A673 (cell line): ENCODE results near the gene RAB11FIP3.

Experiments
- CTCF ChIP-seq: fragments of 300-800, 200-600 bp; sonication (generic); conservative IDR thresholded peaks from 2 replicates; pipeline ENCODE4 v1.5.1; 2017; ENCODE audit warnings: low read depth, mild to moderate bottlenecking, antibody characterized with exemption, low read length, moderate library complexity, mixed read lengths
- EZH2 ChIP-seq: fragments of 200-600 bp; sonication (generic); IDR thresholded peaks from 2 replicates; pipeline ENCODE4 v1.6.1; 2017; ENCODE audit warnings: borderline replicate concordance, low read depth, mild to moderate bottlenecking, mixed read lengths, antibody characterized with exemption, low read length; ENCODE audit not compliant: poor library complexity, severe bottlenecking

DNA sequence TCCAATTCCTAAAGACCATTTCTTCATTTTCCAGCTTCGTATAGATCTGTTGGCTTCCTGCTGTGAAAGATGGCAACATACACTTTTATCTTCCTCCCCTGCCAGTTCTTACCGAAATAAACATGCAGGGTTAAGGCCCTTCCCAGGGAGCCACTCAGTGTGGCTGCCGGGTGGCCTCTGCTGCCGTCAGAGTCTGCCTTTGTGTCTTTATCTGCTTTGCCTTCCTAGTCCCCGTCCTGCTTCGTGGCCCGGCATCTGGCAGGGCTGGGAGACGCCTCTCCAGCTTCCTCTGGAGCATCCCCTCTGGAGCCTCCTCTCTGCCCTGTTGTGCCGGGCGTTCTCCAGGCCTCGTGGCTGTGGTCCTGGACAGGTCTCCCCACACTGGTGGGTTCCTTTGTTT lies 71.8 kb downstream of the RAB11FIP3 start:
- TF ChIP-seq EZH2 (no peak), CTCF (no peak)
